ENCODE data around the gene ASB18.
A peak's percentile ranks its signal among the peaks of the same experiment; 100 is the strongest.

- TF ChIP-seq EZH2phosphoT487 (IDR thresholded peaks at IDR 0.05; ENCODE audit: unreplicated experiment) (peak; percentile 17), CTCF (conservative IDR thresholded peaks at IDR 0.05; ENCODE audit: low read depth in 2 of 2) (no peak), REST (IDR thresholded peaks at IDR 0.05; ENCODE audit: unreplicated experiment) (no peak)
These were observed 91.8 kb downstream of the ASB18 start for GRCh38 chr2:236172255-236173035.

All from GM23338 (cell line).